Subcutaneous adipose tissue (tissue), 4 donors: ENCODE data around the gene KCNJ5. TPM values are rescaled to one million over a fixed set of nuclear protein-coding genes. Genes with fewer than 3 reads are reported as not detected.

Source experiments
- total RNA-seq, 4 donors: library from RNA; depleted of rRNA; stranded (reverse); fragments of >200 nt; gene quantifications; one replicate each; pipeline ENCODE4 v1.1.0, GENCODE V29; 2016
- TF ChIP-seq, protein P1 (sequence below): fragments of 450-650 bp; IDR thresholded peaks from one replicate; pipeline ENCODE4 v1.5.1; 2016; ENCODE audit warnings: low read depth, mild to moderate bottlenecking, control low read depth, antibody characterized with exemption, moderate library complexity

KCNJ5 gene
- total RNA-seq, 4 donors from 2014 or later, result 1.8 to 12.2 (median 4.1) TPM

DNA sequence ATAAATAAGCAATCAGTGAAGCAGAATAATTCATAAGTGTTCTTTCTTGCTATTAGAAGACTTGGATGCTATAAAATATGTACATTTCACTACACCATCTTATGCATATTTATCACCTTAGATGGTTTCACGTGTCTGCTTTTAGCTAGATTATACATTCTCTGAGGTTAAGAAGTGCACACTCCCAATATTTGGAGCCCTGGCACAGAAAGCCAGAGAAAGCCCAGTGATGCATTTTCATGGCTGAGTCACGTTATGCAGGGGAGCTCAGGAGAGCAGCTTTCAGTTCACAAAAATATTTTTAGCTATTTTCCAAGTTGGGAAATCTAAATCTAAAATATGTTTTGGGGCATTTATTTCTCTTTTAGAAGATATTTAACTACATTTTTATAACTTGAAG lies 56.6 kb downstream of the KCNJ5 start:
- TF ChIP-seq, protein P1, sequence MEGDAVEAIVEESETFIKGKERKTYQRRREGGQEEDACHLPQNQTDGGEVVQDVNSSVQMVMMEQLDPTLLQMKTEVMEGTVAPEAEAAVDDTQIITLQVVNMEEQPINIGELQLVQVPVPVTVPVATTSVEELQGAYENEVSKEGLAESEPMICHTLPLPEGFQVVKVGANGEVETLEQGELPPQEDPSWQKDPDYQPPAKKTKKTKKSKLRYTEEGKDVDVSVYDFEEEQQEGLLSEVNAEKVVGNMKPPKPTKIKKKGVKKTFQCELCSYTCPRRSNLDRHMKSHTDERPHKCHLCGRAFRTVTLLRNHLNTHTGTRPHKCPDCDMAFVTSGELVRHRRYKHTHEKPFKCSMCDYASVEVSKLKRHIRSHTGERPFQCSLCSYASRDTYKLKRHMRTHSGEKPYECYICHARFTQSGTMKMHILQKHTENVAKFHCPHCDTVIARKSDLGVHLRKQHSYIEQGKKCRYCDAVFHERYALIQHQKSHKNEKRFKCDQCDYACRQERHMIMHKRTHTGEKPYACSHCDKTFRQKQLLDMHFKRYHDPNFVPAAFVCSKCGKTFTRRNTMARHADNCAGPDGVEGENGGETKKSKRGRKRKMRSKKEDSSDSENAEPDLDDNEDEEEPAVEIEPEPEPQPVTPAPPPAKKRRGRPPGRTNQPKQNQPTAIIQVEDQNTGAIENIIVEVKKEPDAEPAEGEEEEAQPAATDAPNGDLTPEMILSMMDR, result no peak

DNA sequence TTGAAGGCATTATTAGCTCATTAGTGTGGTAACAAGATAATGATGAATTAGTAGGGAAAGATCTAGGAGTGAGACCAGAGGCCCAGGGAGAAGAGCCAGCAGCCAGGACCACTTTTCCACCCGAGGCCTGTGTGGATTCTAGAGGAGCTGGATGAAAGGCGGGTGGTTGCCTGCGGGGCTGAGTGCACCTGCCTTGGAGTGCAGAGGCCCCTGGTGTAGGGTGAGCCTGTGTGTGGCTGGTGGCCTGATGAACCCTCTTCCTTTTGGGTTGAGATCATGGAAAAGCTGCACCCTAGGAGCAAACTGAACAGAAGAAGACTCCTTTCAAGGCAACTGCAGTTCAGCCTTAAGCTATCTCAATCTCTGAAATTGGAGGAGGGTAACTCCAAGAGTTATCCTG lies 57.4 kb downstream of the KCNJ5 start:
- TF ChIP-seq, protein P1, result no peak

DNA sequence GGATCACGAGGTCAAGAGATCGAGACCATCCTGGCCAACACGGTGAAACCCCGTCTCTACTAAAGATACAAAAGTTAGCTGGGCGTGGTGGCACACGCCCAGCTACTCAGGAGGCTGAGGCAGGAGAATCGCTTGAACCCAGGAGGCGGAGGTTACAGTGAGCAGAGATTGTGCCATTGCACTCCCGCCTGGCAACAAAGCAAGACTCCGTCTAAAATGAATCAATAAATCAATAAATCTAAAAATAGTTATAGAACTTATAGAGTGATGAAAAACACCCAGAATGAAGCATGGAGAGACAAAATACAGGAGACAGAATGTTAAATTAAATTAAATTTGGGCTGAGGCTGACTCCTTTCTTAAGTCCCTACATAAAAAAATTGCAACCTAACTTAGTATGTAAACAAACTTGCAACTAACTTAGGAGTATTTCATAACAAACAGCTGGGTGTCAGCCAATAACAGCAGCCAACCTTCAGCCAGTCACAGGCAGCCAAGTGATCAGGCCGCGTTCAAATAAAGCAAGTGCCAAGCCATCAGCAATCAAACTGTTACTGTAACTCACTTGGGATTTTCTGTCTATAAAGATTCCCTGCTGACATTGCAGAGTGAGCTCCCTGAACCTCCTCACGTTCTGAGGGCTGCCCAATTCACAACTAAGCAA lies 58.8 kb downstream of the KCNJ5 start:
- TF ChIP-seq, protein P1, result no peak

DNA sequence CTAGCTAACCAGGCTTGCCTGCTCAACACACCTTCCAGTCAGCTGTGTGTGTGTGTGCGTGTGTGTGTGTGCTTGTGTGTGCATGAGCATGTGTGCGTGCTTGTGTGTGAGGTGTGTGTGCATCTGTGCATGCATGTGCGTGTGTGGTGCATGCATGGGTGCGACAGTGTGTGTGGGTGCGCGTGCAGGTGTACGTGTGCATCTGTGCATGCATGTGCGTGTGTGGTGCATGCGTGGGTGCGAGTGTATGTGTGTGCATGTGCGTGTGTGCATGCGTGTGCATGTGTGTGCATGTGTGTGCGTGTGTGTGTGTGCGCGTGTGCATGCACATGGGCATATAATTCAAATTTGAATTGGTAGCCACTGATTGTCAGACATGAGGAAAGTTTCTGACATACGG lies 62.0 kb downstream of the KCNJ5 start:
- TF ChIP-seq, protein P1, result no peak

DNA sequence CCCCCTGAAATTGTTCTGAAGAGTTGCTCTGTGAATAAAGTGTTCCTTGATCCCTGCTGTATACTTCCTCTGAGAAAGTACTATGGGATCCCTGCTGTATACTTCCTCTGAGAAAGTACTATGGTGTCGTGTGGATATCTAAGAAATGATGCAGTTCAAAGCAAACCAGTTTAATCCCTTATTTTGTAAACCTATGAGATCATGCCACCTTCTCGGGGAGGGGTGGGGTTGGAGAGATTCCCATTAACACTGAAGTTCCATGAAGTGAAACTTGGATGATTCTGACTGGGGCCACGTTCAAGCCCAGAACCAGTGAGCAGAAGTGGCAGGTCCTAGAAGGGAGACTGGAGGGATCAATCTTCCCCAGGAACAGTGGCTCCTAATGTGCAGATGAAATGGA lies 64.5 kb downstream of the KCNJ5 start:
- TF ChIP-seq, protein P1, result no peak

DNA sequence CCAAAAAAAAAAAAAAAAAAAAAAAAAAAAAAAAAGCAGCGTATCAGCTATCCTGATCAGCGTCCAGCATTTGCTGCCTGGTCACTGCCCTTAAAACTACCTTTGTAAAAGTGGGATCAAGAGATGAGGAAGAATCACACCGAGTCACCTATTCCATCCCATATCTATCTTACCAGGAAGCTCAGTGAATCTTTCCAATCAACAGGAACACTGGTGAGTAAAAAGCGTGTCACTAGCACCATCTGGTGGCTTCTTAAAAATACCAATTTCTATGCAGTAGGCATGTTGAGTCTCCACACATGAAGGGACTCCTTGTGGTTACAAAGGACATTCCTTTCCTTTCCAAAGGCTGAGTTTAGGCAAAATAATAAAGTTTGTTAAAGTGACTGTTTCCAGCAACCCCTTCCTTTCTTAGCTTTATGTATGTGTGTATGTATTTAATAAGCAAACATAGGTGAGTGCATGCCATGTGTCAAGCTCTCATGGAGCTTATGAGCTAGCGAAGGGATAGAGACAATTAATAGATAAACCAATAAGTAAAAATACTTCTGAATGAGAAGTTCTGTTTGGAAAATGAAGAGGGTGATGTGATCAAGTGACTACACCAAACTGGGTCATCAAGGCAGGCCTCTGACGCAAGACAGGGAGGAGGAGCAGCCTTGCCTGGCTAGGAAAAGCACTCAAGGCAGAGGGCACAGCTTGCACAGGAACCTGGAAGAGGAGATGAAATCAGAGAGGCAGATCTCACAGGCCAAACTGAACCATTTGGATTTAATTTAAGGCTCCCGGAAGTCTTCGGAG lies 65.4 kb downstream of the KCNJ5 start:
- TF ChIP-seq, protein P1, result no peak

DNA sequence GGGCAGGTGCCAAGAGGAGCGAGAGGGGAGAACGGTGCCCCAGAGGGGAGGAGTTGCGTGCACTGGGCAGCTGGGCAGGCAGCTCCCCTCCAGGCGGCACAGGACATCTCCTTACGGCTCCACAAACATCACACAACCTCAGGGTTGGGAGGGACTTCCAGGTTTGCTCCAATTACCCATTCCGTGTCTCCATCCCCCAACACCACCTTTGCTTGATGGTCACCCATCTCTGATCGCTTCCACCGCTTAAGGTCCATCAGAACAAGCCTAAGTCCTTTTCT lies 66.0 kb downstream of the KCNJ5 start:
- TF ChIP-seq, protein P1, result no peak
